HK-2 (cell line): ENCODE results near the gene ABCA10.
"Not testable (repeated sequence)": the region's sequence is repeated elsewhere in the genome, so short reads cannot be mapped to it uniquely, and the experiment has no call there.

Source experiments
- DNase-seq: peaks from one replicate; pipeline ENCODE4 v3.0.0-alpha.2; 2018; ENCODE audit not compliant: unreplicated experiment

Gene ABCA10

GRCh38 chr17:69227541-69227940 is 1.1 kb downstream of the ABCA10 start:
- DNase-seq, result no peak

- no peak for DNase-seq
These were observed 4.8 kb downstream of the ABCA10 start for GRCh38 chr17:69223809-69224208.

- DNase-seq, result no peak
These were observed 5.8 kb downstream of the ABCA10 start for GRCh38 chr17:69222707-69223258.

- DNase-seq, result no peak
These were observed 8.5 kb downstream of the ABCA10 start for GRCh38 chr17:69220098-69220497.

- DNase-seq, result no peak
These were observed 9.6 kb downstream of the ABCA10 start for GRCh38 chr17:69218986-69219385.

- DNase-seq, result no peak
These were observed 15.4 kb downstream of the ABCA10 start for GRCh38 chr17:69213059-69213813.

GRCh38 chr17:69208640-69209039 is 20.0 kb downstream of the ABCA10 start:
- DNase-seq, result no peak

- no peak for DNase-seq
These were observed 21.5 kb downstream of the ABCA10 start for GRCh38 chr17:69207151-69207550.

GRCh38 chr17:69198238-69198637 is 30.4 kb downstream of the ABCA10 start:
- no peak for DNase-seq

- DNase-seq, result not testable (repeated sequence)
These were observed 32.4 kb downstream of the ABCA10 start for GRCh38 chr17:69196105-69196653.

GRCh38 chr17:69192754-69193153 is 35.9 kb downstream of the ABCA10 start:
- no peak for DNase-seq

- no peak for DNase-seq
These were observed 39.8 kb downstream of the ABCA10 start for GRCh38 chr17:69188796-69189195.

- DNase-seq, result no peak
These were observed 40.6 kb downstream of the ABCA10 start for GRCh38 chr17:69188064-69188463.

GRCh38 chr17:69187294-69187693 is 41.3 kb downstream of the ABCA10 start:
- no peak for DNase-seq

GRCh38 chr17:69179227-69179952 is 49.2 kb downstream of the ABCA10 start:
- DNase-seq, result no peak

- DNase-seq, result no peak
These were observed 52.2 kb downstream of the ABCA10 start for GRCh38 chr17:69176457-69176795.

GRCh38 chr17:69175625-69176456 is 52.8 kb downstream of the ABCA10 start:
- DNase-seq, result peak; percentile 16

- no peak for DNase-seq
These were observed 53.4 kb downstream of the ABCA10 start for GRCh38 chr17:69175262-69175624.

GRCh38 chr17:69173118-69173517 is 55.5 kb downstream of the ABCA10 start:
- no peak for DNase-seq

- DNase-seq, result no peak
These were observed 58.2 kb downstream of the ABCA10 start for GRCh38 chr17:69170377-69170776.

- not testable (repeated sequence) for DNase-seq
These were observed 60.0 kb downstream of the ABCA10 start for GRCh38 chr17:69168642-69169041.

GRCh38 chr17:69166957-69167356 is 61.7 kb downstream of the ABCA10 start:
- DNase-seq, result no peak
